ENCODE results near the gene RUFY1. TPM values are rescaled to one million over a fixed set of nuclear protein-coding genes. Genes with fewer than 3 reads are reported as not detected.

The RUFY1 gene
- total and polyA plus RNA-seq, 2 donors (not counting 3 experiments of a cell fraction or from before 2014, with no cell fraction given), result 25.6 to 44.9 TPM

GRCh38 chr5:179534431-179534830, 15.9 kb upstream of the RUFY1 start:
- Histone ChIP-seq H3K27me3 (ENCODE audit: control insufficient read depth in 2 of 2, insufficient read depth in 2 of 2, low read length in 2 of 2) (no peaks in the 10 kb centered on the region), H3K9ac (replicated peaks; ENCODE audit: extremely low read depth, insufficient read depth, low read length) (no peak overlapping the region), H3K36me3 (ENCODE audit: control insufficient read depth in 2 of 2, extremely low read depth in 1 of 2, insufficient read depth in 2 of 2, low read length in 2 of 2) (no peaks in the 10 kb centered on the region), H3K27ac (ENCODE audit: insufficient read depth, low read depth, low read length) (no peak overlapping the region), H3K4me3 (replicated peaks in 1 of 3; ENCODE audit: insufficient read depth in 1 of 3, low read depth in 1 of 3, low read length in 3 of 3) (no peak overlapping the region), H3K79me2 (ENCODE audit: control insufficient read depth, insufficient read depth, low read length) (no peaks in the 10 kb centered on the region), H4K20me1 (replicated peaks; ENCODE audit: control insufficient read depth, extremely low read depth, insufficient read depth, low read length) (no peaks in the 10 kb centered on the region), H3K9me1 (replicated peaks; ENCODE audit: control insufficient read depth, extremely low read depth, insufficient read depth, low read length) (no peaks in the 10 kb centered on the region), H3K4me2 (ENCODE audit: insufficient read depth, low read length) (no peak overlapping the region), H2AFZ (ENCODE audit: low read depth, low read length) (no peak overlapping the region), H3K9me3 (replicated peaks; ENCODE audit: control insufficient read depth, insufficient read depth, low read length) (no peaks in the 10 kb centered on the region), H3K4me1 (ENCODE audit: control insufficient read depth, extremely low read depth, insufficient read depth, low read length) (no peaks in the 10 kb centered on the region)
- no peak for FAIRE-seq
- dilution Hi-C loops (cut with MboI; ENCODE audit: extremely low pct_ligation_motif_present, low sequenced_read_pairs), result no loop called here
- ChIA-PET CTCF (no interaction called here), POLR2A (no interaction called here)
- intact Hi-C loops (cut with micrococcal nuclease), result no loop called here
- TF ChIP-seq MAX (IDR thresholded peaks at IDR 0.05; ENCODE audit: insufficient read depth, insufficient read length) (no peak), GATA2 (IDR thresholded peaks at IDR 0.05; ENCODE audit: insufficient read depth, insufficient read length, low read depth, low read length) (no peak), FOS (IDR thresholded peaks at IDR 0.05; ENCODE audit: borderline replicate concordance, insufficient read depth, low read length) (no peak), POLR2A (IDR thresholded peaks at IDR 0.05; ENCODE audit: low read depth, low read length) (no peak), MYC (IDR thresholded peaks at IDR 0.05; ENCODE audit: low read depth, low read length) (no peak), POLR2AphosphoS5 (IDR thresholded peaks at IDR 0.05; ENCODE audit: insufficient read depth, low read depth, low read length) (no peak), CTCF (IDR thresholded peaks at IDR 0.05; ENCODE audit: extremely low read depth in 1 of 2, insufficient read depth in 1 of 2, low read depth in 1 of 2, low read length in 2 of 2) (no peak), EZH2 (IDR thresholded peaks at IDR 0.05; ENCODE audit: borderline replicate concordance, low read depth, low read length, severe bottlenecking) (no peak), JUN (IDR thresholded peaks at IDR 0.05; ENCODE audit: borderline replicate concordance, insufficient read depth, insufficient read length, low read depth) (no peak)
- DNase-seq (ENCODE audit: low read depth, low spot score), result no peak
- BruUV-seq (replicated peaks), result no TSS peak

All from endothelial cell of umbilical vein (primary cell).